ENCODE results near the gene LRRC75A.

Gene LRRC75A

GRCh38 chr17:16439811-16440351 lies 52.1 kb downstream of the LRRC75A start:
- H3K36me3 Mint-ChIP-seq = peaks cover 69% of the 10 kb centered on the region
- H3K27ac Mint-ChIP-seq = peak overlapping the region; percentile 98
- H3K4me3 Mint-ChIP-seq = peak overlapping the region; percentile 90
- ATAC-seq (no peak), DNase-seq (ENCODE audit: low spot score in 2 of 2) (no peak)
- H3K4me1 Mint-ChIP-seq = peaks cover 68% of the 10 kb centered on the region
- no peaks in the 10 kb centered on the region for H3K9me3 Mint-ChIP-seq

- peaks cover 68% of the 10 kb centered on the region for H3K4me1 Mint-ChIP-seq
- ATAC-seq (peak; percentile 1), DNase-seq (ENCODE audit: low spot score in 2 of 2) (no peak)
- peak overlapping the region; percentile 90 for H3K4me3 Mint-ChIP-seq
- H3K27ac Mint-ChIP-seq = peak overlapping the region; percentile 98
- peaks cover 64% of the 10 kb centered on the region for H3K36me3 Mint-ChIP-seq
- H3K9me3 Mint-ChIP-seq = no peaks in the 10 kb centered on the region
Observed at GRCh38 chr17:16439303-16439791, 52.6 kb downstream of the LRRC75A start.

- Mint-ChIP-seq H3K4me3 (peak overlapping the region; percentile 90), H3K36me3 (peaks cover 58% of the 10 kb centered on the region), H3K27ac (peak overlapping the region; percentile 98), H3K4me1 (peaks cover 61% of the 10 kb centered on the region), H3K9me3 (no peaks in the 10 kb centered on the region)
- ATAC-seq (peak; percentile 92), DNase-seq (ENCODE audit: low spot score in 2 of 2) (peak; percentile 86 to 96)
Observed at GRCh38 chr17:16438557-16439302, 53.3 kb downstream of the LRRC75A start.

GRCh38 chr17:16438173-16438556 lies 53.8 kb downstream of the LRRC75A start:
- H3K4me1 Mint-ChIP-seq = peaks cover 59% of the 10 kb centered on the region
- H3K27ac Mint-ChIP-seq = peak overlapping the region; percentile 98
- peak overlapping the region; percentile 90 for H3K4me3 Mint-ChIP-seq
- H3K36me3 Mint-ChIP-seq = peaks cover 52% of the 10 kb centered on the region
- H3K9me3 Mint-ChIP-seq = no peaks in the 10 kb centered on the region
- ATAC-seq (no peak), DNase-seq (ENCODE audit: low spot score in 2 of 2) (no peak)

GRCh38 chr17:16437083-16437482 lies 54.9 kb downstream of the LRRC75A start:
- H3K27ac Mint-ChIP-seq = peak overlapping the region; percentile 98
- H3K4me3 Mint-ChIP-seq = no peak overlapping the region
- peaks cover 51% of the 10 kb centered on the region for H3K36me3 Mint-ChIP-seq
- DNase-seq (ENCODE audit: low spot score in 2 of 2) = no peak
- no peak for ATAC-seq
- no peaks in the 10 kb centered on the region for H3K9me3 Mint-ChIP-seq
- H3K4me1 Mint-ChIP-seq = peaks cover 48% of the 10 kb centered on the region

- DNase-seq (ENCODE audit: low spot score in 2 of 2) (no peak), ATAC-seq (no peak)
- H3K36me3 Mint-ChIP-seq = peaks cover 44% of the 10 kb centered on the region
- no peak overlapping the region for H3K4me3 Mint-ChIP-seq
- peak overlapping the region; percentile 95 for H3K27ac Mint-ChIP-seq
- no peaks in the 10 kb centered on the region for H3K9me3 Mint-ChIP-seq
- H3K4me1 Mint-ChIP-seq = peaks cover 42% of the 10 kb centered on the region
Observed at GRCh38 chr17:16435925-16436886, 55.8 kb downstream of the LRRC75A start.

GRCh38 chr17:16434662-16435061 lies 57.3 kb downstream of the LRRC75A start:
- peak overlapping the region; percentile 95 for H3K27ac Mint-ChIP-seq
- peaks cover 37% of the 10 kb centered on the region for H3K4me1 Mint-ChIP-seq
- no peaks in the 10 kb centered on the region for H3K9me3 Mint-ChIP-seq
- H3K36me3 Mint-ChIP-seq = peaks cover 42% of the 10 kb centered on the region
- ATAC-seq (no peak), DNase-seq (ENCODE audit: low spot score in 2 of 2) (no peak)
- H3K4me3 Mint-ChIP-seq = no peak overlapping the region

GRCh38 chr17:16433514-16433913 lies 58.5 kb downstream of the LRRC75A start:
- Mint-ChIP-seq H3K9me3 (no peaks in the 10 kb centered on the region), H3K36me3 (peaks cover 42% of the 10 kb centered on the region), H3K4me1 (peaks cover 37% of the 10 kb centered on the region), H3K4me3 (no peak overlapping the region), H3K27ac (peak overlapping the region; percentile 37)
- no peak for DNase-seq (ENCODE audit: low spot score in 2 of 2)
- no peak for ATAC-seq

- DNase-seq (ENCODE audit: low spot score in 2 of 2) (no peak), ATAC-seq (no peak)
- peaks cover 24% of the 10 kb centered on the region for H3K4me1 Mint-ChIP-seq
- no peak overlapping the region for H3K4me3 Mint-ChIP-seq
- H3K27ac Mint-ChIP-seq = peak overlapping the region; percentile 37
- peaks cover 52% of the 10 kb centered on the region for H3K36me3 Mint-ChIP-seq
- no peaks in the 10 kb centered on the region for H3K9me3 Mint-ChIP-seq
Observed at GRCh38 chr17:16432017-16432416, 60.0 kb downstream of the LRRC75A start.

GRCh38 chr17:16430650-16431049 lies 61.3 kb downstream of the LRRC75A start:
- Mint-ChIP-seq H3K27ac (peak overlapping the region; percentile 85), H3K4me1 (peaks cover 15% of the 10 kb centered on the region), H3K4me3 (no peak overlapping the region), H3K9me3 (no peaks in the 10 kb centered on the region), H3K36me3 (peaks cover 65% of the 10 kb centered on the region)
- DNase-seq (ENCODE audit: low spot score in 2 of 2) (no peak), ATAC-seq (no peak)

- DNase-seq (ENCODE audit: low spot score in 2 of 2) = no peak
- peak; percentile 6 for ATAC-seq
- H3K4me3 Mint-ChIP-seq = no peak overlapping the region
- H3K9me3 Mint-ChIP-seq = no peaks in the 10 kb centered on the region
- peak overlapping the region; percentile 85 for H3K27ac Mint-ChIP-seq
- H3K36me3 Mint-ChIP-seq = peaks cover 80% of the 10 kb centered on the region
- peaks cover 12% of the 10 kb centered on the region for H3K4me1 Mint-ChIP-seq
Observed at GRCh38 chr17:16429083-16429482, 62.9 kb downstream of the LRRC75A start.

GRCh38 chr17:16428098-16428882 lies 63.7 kb downstream of the LRRC75A start:
- peaks cover 88% of the 10 kb centered on the region for H3K36me3 Mint-ChIP-seq
- no peaks in the 10 kb centered on the region for H3K9me3 Mint-ChIP-seq
- H3K4me1 Mint-ChIP-seq = peaks cover 12% of the 10 kb centered on the region
- peak overlapping the region; percentile 85 for H3K27ac Mint-ChIP-seq
- no peak overlapping the region for H3K4me3 Mint-ChIP-seq
- ATAC-seq (peak; percentile 74), DNase-seq (ENCODE audit: low spot score in 2 of 2) (peak in 1 of 2 donors; percentile 64)

GRCh38 chr17:16427020-16427419 lies 65.0 kb downstream of the LRRC75A start:
- DNase-seq (ENCODE audit: low spot score in 2 of 2) = no peak
- no peaks in the 10 kb centered on the region for H3K9me3 Mint-ChIP-seq
- ATAC-seq = no peak
- H3K27ac Mint-ChIP-seq = peak overlapping the region; percentile 78
- peaks cover 12% of the 10 kb centered on the region for H3K4me1 Mint-ChIP-seq
- no peak overlapping the region for H3K4me3 Mint-ChIP-seq
- H3K36me3 Mint-ChIP-seq = peaks cover 90% of the 10 kb centered on the region

- no peak for ATAC-seq
- peaks cover 99% of the 10 kb centered on the region for H3K36me3 Mint-ChIP-seq
- no peak overlapping the region for H3K4me3 Mint-ChIP-seq
- no peaks in the 10 kb centered on the region for H3K9me3 Mint-ChIP-seq
- no peak for DNase-seq (ENCODE audit: low spot score in 2 of 2)
- H3K4me1 Mint-ChIP-seq = peaks cover 14% of the 10 kb centered on the region
- peak overlapping the region; percentile 78 for H3K27ac Mint-ChIP-seq
Observed at GRCh38 chr17:16425698-16426659, 66.0 kb downstream of the LRRC75A start.
